MM.1S (cell line): ENCODE results near the gene CNOT4.

Source experiments
- DNase-seq: peaks from one replicate; pipeline ENCODE4 v3.0.0-alpha.2; 2015
- H2AFZ ChIP-seq: fragments of 300-600 bp; sonication (generic); 2 replicates; pipeline ENCODE4 v1.6.0; 2016; ENCODE audit warnings: antibody characterized with exemption, low read length
- H3F3A ChIP-seq: fragments of 300-600 bp; sonication (generic); 2 replicates; pipeline ENCODE4 v1.6.1; 2016; ENCODE audit warnings: mild to moderate bottlenecking, antibody characterized with exemption, low read length, moderate library complexity, mixed read lengths; ENCODE audit not compliant: insufficient read depth
- H3K27ac ChIP-seq: fragments of 300-600 bp; sonication (generic); 2 replicates; pipeline ENCODE4 v1.5.1; 2016; ENCODE audit warnings: mild to moderate bottlenecking, low read length
- H3K27me3 ChIP-seq: fragments of 300-600 bp; sonication (generic); replicated peaks from 2 replicates; pipeline ENCODE4 v1.6.0; 2016; ENCODE audit warnings: low read length; ENCODE audit not compliant: insufficient read depth
- H3K36me3 ChIP-seq: fragments of 300-600 bp; sonication (generic); replicated peaks from 2 replicates; pipeline ENCODE4 v1.6.1; 2016; ENCODE audit warnings: mild to moderate bottlenecking, low read length, mixed read lengths; ENCODE audit not compliant: insufficient read depth
- H3K4me1 ChIP-seq: fragments of 300-600 bp; sonication (generic); 2 replicates; pipeline ENCODE4 v1.6.1; 2016; ENCODE audit warnings: low read length, mixed read lengths
- H3K4me2 ChIP-seq: fragments of 300-600 bp; sonication (generic); 2 replicates; pipeline ENCODE4 v1.6.0; 2016; ENCODE audit warnings: low read depth, low read length
- H3K4me3 ChIP-seq: fragments of 300-600 bp; sonication (generic); 2 replicates; pipeline ENCODE4 v1.5.1; 2016; ENCODE audit warnings: low read length, mixed read lengths
- H3K79me2 ChIP-seq: fragments of 300-600 bp; sonication (generic); 2 replicates; pipeline ENCODE4 v1.6.1; 2016; ENCODE audit warnings: mixed run types, low read length, mixed read lengths
- H3K9ac ChIP-seq: fragments of 300-600 bp; sonication (generic); 2 replicates; pipeline ENCODE4 v1.6.1; 2016; ENCODE audit warnings: low read length, mixed read lengths
- H3K9me2 ChIP-seq: fragments of 300-600 bp; sonication (generic); replicated peaks from 2 replicates; pipeline ENCODE4 v1.6.1; 2016; ENCODE audit warnings: mild to moderate bottlenecking, low read length, mixed read lengths; ENCODE audit not compliant: insufficient read depth
- H3K9me3 ChIP-seq: fragments of 300-600 bp; sonication (generic); replicated peaks from 2 replicates; pipeline ENCODE4 v1.6.1; 2016; ENCODE audit warnings: mild to moderate bottlenecking, low read length, mixed read lengths; ENCODE audit not compliant: insufficient read depth
- H4K20me1 ChIP-seq: fragments of 300-600 bp; sonication (generic); 2 replicates; pipeline ENCODE4 v1.6.1; 2016; ENCODE audit warnings: mild to moderate bottlenecking, low read length, moderate library complexity, mixed read lengths; ENCODE audit not compliant: insufficient read depth
- CTCF ChIP-seq: fragments of 300-600 bp; sonication (generic); IDR thresholded peaks from 2 replicates; pipeline ENCODE4 v1.5.1; 2016; ENCODE audit warnings: antibody characterized with exemption, low read length, mixed read lengths
- EZH2 ChIP-seq: fragments of 300-600 bp; sonication (generic); optimal IDR thresholded peaks from 2 replicates; pipeline ENCODE3; 2017; ENCODE audit warnings: low read depth, mild to moderate bottlenecking, antibody characterized with exemption, low read length, mixed read lengths
- EZH2phosphoT487 ChIP-seq: fragments of 300-600 bp; sonication (generic); IDR thresholded peaks from 2 replicates; pipeline ENCODE4 v1.6.1; 2018; ENCODE audit warnings: antibody characterized with exemption, low read length

Gene CNOT4

GRCh38 chr7:135509839-135510591, at the start of gene CNOT4:
Gene CNOT4, minus strand, starts transcription at chr7:135510102. Its CDS starts 71,771 bp downstream, at chr7:135438331.
- Histone ChIP-seq H2AFZ (peak within 1 kb of the TSS; percentile 96), H3K27ac (peak within 1 kb of the TSS; percentile 69), H3K9ac (peak within 1 kb of the TSS; percentile 86), H3K4me2 (peak within 1 kb of the TSS; percentile 98), H4K20me1 (peaks cover 10% of the 10 kb centered on the region; the same call in 1 of the 2 replicates), H3K4me3 (peak within 1 kb of the TSS; percentile 88), H3K4me1 (peaks cover 14% of the 10 kb centered on the region), H3K9me3 (no peaks in the 10 kb centered on the region), H3K79me2 (peaks cover 49% of the 10 kb centered on the region), H3F3A (peaks cover 16% of the 10 kb centered on the region), H3K36me3 (no peaks in the 10 kb centered on the region), H3K27me3 (no peaks in the 10 kb centered on the region), H3K9me2 (no peaks in the 10 kb centered on the region)
- peak; percentile 99 for DNase-seq
- TF ChIP-seq CTCF (no peak), EZH2phosphoT487 (no peak), EZH2 (no peak)

- no peak for TF ChIP-seq CTCF
- no peak for TF ChIP-seq EZH2phosphoT487
- no peak for TF ChIP-seq EZH2
These were observed 49.0 kb upstream of the CNOT4 start for GRCh38 chr7:135558881-135559280.

GRCh38 chr7:135558337-135558767, 48.5 kb upstream of the CNOT4 start:
- Histone ChIP-seq H3K4me1 (peaks cover 15% of the 10 kb centered on the region; the same call in 1 of the 2 replicates), H3F3A (peaks cover 11% of the 10 kb centered on the region), H3K4me3 (peak overlapping the region; percentile 91), H3K9ac (peak overlapping the region; percentile 92), H3K4me2 (peak overlapping the region; percentile 59), H4K20me1 (peaks cover 18% of the 10 kb centered on the region; the same call in 1 of the 2 replicates), H3K36me3 (no peaks in the 10 kb centered on the region), H3K9me3 (no peaks in the 10 kb centered on the region), H3K9me2 (no peaks in the 10 kb centered on the region), H3K79me2 (peaks cover 57% of the 10 kb centered on the region), H3K27ac (peak overlapping the region; percentile 81), H3K27me3 (no peaks in the 10 kb centered on the region), H2AFZ (peak overlapping the region; percentile 87)
- TF ChIP-seq EZH2phosphoT487: no peak
- peak; percentile 77 for TF ChIP-seq CTCF
- peak; percentile 89 for DNase-seq

More at GRCh38 chr7:135558881-135559280, 49.0 kb upstream of the CNOT4 start:
- H3K27me3 ChIP-seq: no peaks in the 10 kb centered on the region
- peaks cover 11% of the 10 kb centered on the region for H3F3A ChIP-seq
- no peaks in the 10 kb centered on the region for H3K9me3 ChIP-seq
- H3K9me2 ChIP-seq: no peaks in the 10 kb centered on the region
- H3K4me3 ChIP-seq: peak overlapping the region; percentile 91
- peaks cover 15% of the 10 kb centered on the region; the same call in 1 of the 2 replicates for H3K4me1 ChIP-seq
- peak overlapping the region; percentile 59 for H3K4me2 ChIP-seq
- H3K36me3 ChIP-seq: no peaks in the 10 kb centered on the region
- peaks cover 62% of the 10 kb centered on the region for H3K79me2 ChIP-seq
- no peak for DNase-seq
- H2AFZ ChIP-seq: no peak overlapping the region
- H3K27ac ChIP-seq: no peak overlapping the region
- H3K9ac ChIP-seq: peak overlapping the region; percentile 92; the same call in 1 of the 2 replicates
- H4K20me1 ChIP-seq: peaks cover 18% of the 10 kb centered on the region; the same call in 1 of the 2 replicates
